CD8-positive, alpha-beta memory T cell (primary cell): ENCODE data around the gene NDOR1. TPM values are rescaled to one million over a fixed set of nuclear protein-coding genes. Genes with fewer than 3 reads are reported as not detected.
A peak's percentile ranks its signal among the peaks of the same experiment; 100 is the strongest.

Experiments used
- CTCF ChIA-PET: fragments of 350-600 bp; sonication (Branson Sonifier 250); formaldehyde crosslinking; loops from one replicate; lab custom pipeline; 2021; ENCODE audit warnings: antibody characterized with exemption; lab: Charles Lee
- POLR2A ChIA-PET: fragments of 350-600 bp; sonication (Branson Sonifier 250); formaldehyde crosslinking; loops from one replicate; lab custom pipeline; 2021; ENCODE audit warnings: antibody characterized with exemption; lab: Charles Lee
- DNase-seq, 5 donors: peaks; one replicate each; pipeline versions ENCODE4 v3.0.0 to v3.0.0-alpha.2; 2020 to 2022; ENCODE audit warnings: mixed read lengths in 1 of 5
- H3K27ac ChIP-seq: one replicate; pipeline ENCODE4 v1.7.0; 2013; ENCODE audit warnings: low read depth, mild to moderate bottlenecking, low read length, moderate library complexity
- H3K27me3 ChIP-seq: 2 replicates; pipeline ENCODE4 v1.7.0; 2013; ENCODE audit warnings: low read length, mild to moderate bottlenecking; ENCODE audit not compliant: insufficient read depth, poor library complexity, severe bottlenecking
- H3K36me3 ChIP-seq: 2 replicates; pipeline ENCODE4 v1.7.0; 2013; ENCODE audit warnings: mild to moderate bottlenecking, low read length, moderate library complexity; ENCODE audit not compliant: insufficient read depth
- H3K4me1 ChIP-seq: 2 replicates; pipeline ENCODE4 v1.7.0; 2013; ENCODE audit warnings: mild to moderate bottlenecking, low read length, moderate library complexity; ENCODE audit not compliant: insufficient read depth
- H3K4me3 ChIP-seq: 2 replicates; pipeline ENCODE4 v1.7.0; 2013; ENCODE audit warnings: mild to moderate bottlenecking, low read length
- H3K9me3 ChIP-seq: 2 replicates; pipeline ENCODE4 v1.7.0; 2013; ENCODE audit warnings: mild to moderate bottlenecking, low read length
- H3K27ac Mint-ChIP-seq, 8 donors: one replicate each; pipeline ENCODE4 v1.8.0; 2020 to 2021; ENCODE audit warnings: mixed read lengths in 8 of 8, mild to moderate bottlenecking in 6 of 8, inconsistent platforms in 3 of 8, moderate library complexity in 3 of 8
- H3K27me3 Mint-ChIP-seq, 2 donors: one replicate each; pipeline ENCODE4 v1.8.0; 2020 to 2021; ENCODE audit warnings: mixed read lengths in 2 of 2, mild to moderate bottlenecking in 1 of 2, moderate library complexity in 1 of 2
- H3K36me3 Mint-ChIP-seq, 3 donors: one replicate each; pipeline ENCODE4 v1.8.0; 2020 to 2021; ENCODE audit warnings: mixed read lengths in 3 of 3, inconsistent platforms in 1 of 3, mild to moderate bottlenecking in 1 of 3
- H3K4me1 Mint-ChIP-seq, 3 donors: one replicate each; pipeline ENCODE4 v1.8.0; 2020 to 2021; ENCODE audit warnings: mixed read lengths in 3 of 3, inconsistent platforms in 1 of 3, mild to moderate bottlenecking in 1 of 3
- H3K4me3 Mint-ChIP-seq, 7 donors: one replicate each; pipeline ENCODE4 v1.8.0; 2020 to 2021; ENCODE audit warnings: mixed read lengths in 7 of 7, mild to moderate bottlenecking in 6 of 7, moderate library complexity in 4 of 7, inconsistent platforms in 2 of 7
- H3K9me3 Mint-ChIP-seq, 5 donors: one replicate each; pipeline ENCODE4 v1.8.0; 2020 to 2022; ENCODE audit warnings: mixed read lengths in 5 of 5, mild to moderate bottlenecking in 3 of 5, moderate library complexity in 2 of 5, inconsistent platforms in 1 of 5
- polyA plus RNA-seq: library from polyadenylated mRNA; unstranded; fragments of 300-500 nt; fragmentation: Illumina TruSeq; gene quantifications from one replicate; pipeline ENCODE4 v1.2.3, GENCODE V29; 2021
- total RNA-seq, 2 experiments: library from RNA; stranded (reverse); gene quantifications; one replicate each; pipeline ENCODE4 v1.2.3, GENCODE V29; 2021

NDOR1 gene
- total and polyA plus RNA-seq, 3 experiments from 2014 or later: 9.9 to 47.4 (median 45.1) TPM

DNA sequence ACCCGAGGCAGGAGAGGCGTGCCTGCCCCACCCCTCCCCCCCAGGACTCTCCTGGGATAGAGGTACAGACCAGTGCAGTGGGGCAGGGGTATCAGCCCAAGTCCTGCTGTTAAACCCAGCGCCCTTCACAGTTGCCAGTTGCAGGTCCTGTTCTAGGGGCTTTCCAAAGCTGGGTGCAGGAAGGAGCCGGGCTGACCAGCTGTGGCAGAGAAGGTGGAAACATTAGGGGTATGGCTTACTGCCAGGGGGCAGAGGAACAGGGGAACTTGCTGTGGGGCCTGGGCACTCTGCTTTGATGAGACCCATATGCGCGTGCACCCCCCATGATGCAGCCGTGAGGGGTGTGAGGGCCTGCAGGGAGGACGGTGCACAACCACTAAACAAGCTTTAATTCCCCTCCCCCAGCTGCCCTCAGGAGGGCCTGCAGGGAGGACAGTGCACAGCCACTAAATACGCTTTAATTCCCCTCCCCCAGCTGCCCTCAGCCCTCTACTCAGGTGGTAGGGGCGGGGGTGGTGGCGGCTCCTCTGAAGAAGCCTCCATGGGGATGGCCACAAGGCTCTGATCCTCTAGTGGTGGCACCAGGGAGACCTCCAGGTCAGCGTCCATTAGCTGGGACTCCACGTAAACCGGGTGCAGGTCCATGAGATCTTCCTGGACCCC, 34.9 kb upstream of the NDOR1 start:
- Histone ChIP-seq H3K27me3 (peaks cover 27% of the 10 kb centered on the region), H3K27ac (no peak overlapping the region), H3K4me3 (no peak overlapping the region), H3K9me3 (no peaks in the 10 kb centered on the region), H3K36me3 (no peaks in the 10 kb centered on the region), H3K4me1 (no peaks in the 10 kb centered on the region)
- CTCF ChIA-PET: no interaction called here
- Mint-ChIP-seq H3K27me3 (peaks cover 10 to 18% of the 10 kb centered on the region in 2 donors), H3K36me3 (no peaks in the 10 kb centered on the region), H3K4me1 (peaks cover 0 to 11% (median 0%) of the 10 kb centered on the region in 3 donors), H3K4me3 (no peak overlapping the region), H3K27ac (no peak overlapping the region), H3K9me3 (peaks cover 0 to 1% (median 0%) of the 10 kb centered on the region in 5 donors)
- POLR2A ChIA-PET: no interaction called here
- no peak for DNase-seq

DNA sequence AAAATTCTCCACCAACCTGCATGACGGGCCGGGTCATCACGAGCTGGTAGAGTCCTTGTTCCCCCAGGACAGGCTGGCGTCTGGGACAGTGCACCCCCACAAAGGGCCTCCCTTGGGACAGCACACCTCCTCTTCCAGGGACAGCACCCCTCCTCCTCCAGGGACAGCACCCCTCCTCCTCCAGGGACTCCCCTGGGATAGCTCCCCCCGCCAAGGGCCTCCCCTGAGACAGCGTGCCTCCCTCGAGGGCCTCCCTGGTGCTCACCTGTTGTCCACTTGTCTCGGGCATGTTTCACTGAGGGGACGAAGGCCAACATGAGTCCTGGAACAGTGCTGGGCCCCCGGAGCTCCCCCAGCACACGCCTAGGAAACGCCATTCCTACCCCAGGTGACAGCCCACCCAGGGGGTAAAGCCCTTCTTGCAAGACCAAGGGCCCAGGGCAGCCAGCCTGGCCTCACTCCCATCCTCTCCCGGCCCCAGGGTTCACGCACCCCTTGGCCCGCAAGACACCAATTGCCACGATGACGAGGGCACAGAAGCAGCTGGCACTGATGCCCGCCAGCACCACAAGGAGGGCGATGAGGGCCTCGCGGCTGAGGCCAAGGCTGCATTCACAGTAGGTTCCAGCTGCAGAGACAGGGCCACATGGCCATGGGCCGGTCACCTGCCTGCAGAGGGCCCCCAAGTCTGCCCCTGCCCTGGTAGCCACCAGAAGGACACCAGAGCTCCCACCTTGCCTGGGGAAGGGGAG, 34.2 kb upstream of the NDOR1 start:
- Mint-ChIP-seq H3K4me3 (no peak overlapping the region), H3K9me3 (peaks cover 0 to 1% (median 0%) of the 10 kb centered on the region in 5 donors), H3K27me3 (peaks cover 10 to 14% of the 10 kb centered on the region in 2 donors), H3K27ac (no peak overlapping the region), H3K36me3 (no peaks in the 10 kb centered on the region), H3K4me1 (peaks cover 0 to 15% (median 0%) of the 10 kb centered on the region in 3 donors)
- Histone ChIP-seq H3K4me3 (no peak overlapping the region), H3K36me3 (no peaks in the 10 kb centered on the region), H3K9me3 (no peaks in the 10 kb centered on the region), H3K4me1 (no peaks in the 10 kb centered on the region), H3K27me3 (peaks cover 21% of the 10 kb centered on the region), H3K27ac (no peak overlapping the region)
- no peak for DNase-seq
- ChIA-PET POLR2A (no interaction called here), CTCF (no interaction called here)

GRCh38 chr9:137172901-137173795, 32.4 kb upstream of the NDOR1 start:
- peaks cover 14% of the 10 kb centered on the region for H3K27me3 ChIP-seq
- H3K36me3 Mint-ChIP-seq: peaks cover 0 to 13% (median 0%) of the 10 kb centered on the region in 3 donors
- no peak overlapping the region for H3K4me3 ChIP-seq
- H3K9me3 Mint-ChIP-seq: peaks cover 0 to 1% (median 0%) of the 10 kb centered on the region in 5 donors
- H3K27ac ChIP-seq: no peak overlapping the region
- H3K4me3 Mint-ChIP-seq: peak overlapping the region in 1 of 7 donors; percentile 27
- H3K27ac Mint-ChIP-seq: no peak overlapping the region
- ChIA-PET CTCF (no interaction called here), POLR2A (no interaction called here)
- H3K36me3 ChIP-seq: no peaks in the 10 kb centered on the region
- peaks cover 4 to 9% of the 10 kb centered on the region in 2 donors for H3K27me3 Mint-ChIP-seq
- H3K4me1 Mint-ChIP-seq: peaks cover 0 to 14% (median 0%) of the 10 kb centered on the region in 3 donors
- no peaks in the 10 kb centered on the region for H3K9me3 ChIP-seq
- no peaks in the 10 kb centered on the region for H3K4me1 ChIP-seq
- DNase-seq: no peak

- no peaks in the 10 kb centered on the region for H3K9me3 Mint-ChIP-seq
- POLR2A ChIA-PET: no interaction called here
- DNase-seq: no peak
These were observed 31.5 kb upstream of the NDOR1 start for GRCh38 chr9:137173796-137174664.

DNA sequence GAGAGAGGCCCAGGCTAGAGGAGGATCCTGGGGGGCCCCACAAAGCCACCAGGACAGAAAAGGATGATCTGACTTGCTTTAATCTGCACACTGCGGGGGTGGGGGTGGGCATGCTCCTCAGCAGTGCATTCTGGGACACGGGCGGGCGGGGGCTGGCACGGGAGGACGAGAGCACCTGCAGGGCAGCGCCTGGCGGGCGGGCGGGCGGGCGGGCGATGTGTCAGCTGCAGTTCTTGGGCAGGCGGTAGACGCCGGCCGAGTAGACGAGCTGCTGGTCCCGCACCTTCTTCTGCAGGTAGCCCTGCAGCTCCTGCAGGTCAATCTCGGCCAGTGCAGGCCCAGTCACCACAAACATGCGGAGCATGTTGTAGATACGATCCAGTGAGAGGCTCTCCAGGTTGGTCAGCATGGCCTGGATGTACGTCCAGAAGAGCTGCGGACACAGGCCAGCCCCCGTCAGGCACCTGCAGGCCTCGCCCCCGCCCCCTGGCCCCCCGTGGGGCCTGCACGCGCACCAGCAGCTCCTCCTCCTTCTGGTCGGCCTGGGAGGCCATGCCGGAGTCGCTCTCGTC, 30.7 kb upstream of the NDOR1 start:
- H3K9me3 Mint-ChIP-seq: no peaks in the 10 kb centered on the region
- peaks cover 3 to 4% of the 10 kb centered on the region in 2 donors for H3K27me3 Mint-ChIP-seq
- H3K27me3 ChIP-seq: peaks cover 9% of the 10 kb centered on the region
- no peak overlapping the region for H3K4me3 Mint-ChIP-seq
- H3K4me3 ChIP-seq: no peak overlapping the region
- no peaks in the 10 kb centered on the region for H3K36me3 ChIP-seq
- DNase-seq: no peak
- H3K27ac Mint-ChIP-seq: no peak overlapping the region
- ChIA-PET POLR2A (no interaction called here), CTCF (interaction anchor here (1.0 to 1.4 kb wide), 3 partner anchors 11 to 28 kb away, joined by 3 read pairs; no protein-coding TSS in a partner anchor)
- peaks cover 0 to 11% (median 0%) of the 10 kb centered on the region in 3 donors for H3K4me1 Mint-ChIP-seq
- no peak overlapping the region for H3K27ac ChIP-seq
- H3K36me3 Mint-ChIP-seq: peaks cover 0 to 24% (median 0%) of the 10 kb centered on the region in 3 donors
- no peaks in the 10 kb centered on the region for H3K4me1 ChIP-seq
- H3K9me3 ChIP-seq: no peaks in the 10 kb centered on the region

More at GRCh38 chr9:137173796-137174664, 31.5 kb upstream of the NDOR1 start:
- Mint-ChIP-seq H3K4me1 (peaks cover 0 to 11% (median 0%) of the 10 kb centered on the region in 3 donors), H3K36me3 (peaks cover 0 to 17% (median 0%) of the 10 kb centered on the region in 3 donors), H3K27ac (no peak overlapping the region), H3K4me3 (no peak overlapping the region), H3K27me3 (peaks cover 3 to 4% of the 10 kb centered on the region in 2 donors)
- H3K4me1 ChIP-seq: no peaks in the 10 kb centered on the region
- H3K27ac ChIP-seq: no peak overlapping the region
- no peak overlapping the region for H3K4me3 ChIP-seq
- H3K9me3 ChIP-seq: no peaks in the 10 kb centered on the region
- H3K27me3 ChIP-seq: peaks cover 14% of the 10 kb centered on the region
- CTCF ChIA-PET: interaction anchor here (1.0 to 1.4 kb wide), 3 partner anchors 10 to 28 kb away, joined by 3 read pairs; no protein-coding TSS in a partner anchor
- no peaks in the 10 kb centered on the region for H3K36me3 ChIP-seq

DNA sequence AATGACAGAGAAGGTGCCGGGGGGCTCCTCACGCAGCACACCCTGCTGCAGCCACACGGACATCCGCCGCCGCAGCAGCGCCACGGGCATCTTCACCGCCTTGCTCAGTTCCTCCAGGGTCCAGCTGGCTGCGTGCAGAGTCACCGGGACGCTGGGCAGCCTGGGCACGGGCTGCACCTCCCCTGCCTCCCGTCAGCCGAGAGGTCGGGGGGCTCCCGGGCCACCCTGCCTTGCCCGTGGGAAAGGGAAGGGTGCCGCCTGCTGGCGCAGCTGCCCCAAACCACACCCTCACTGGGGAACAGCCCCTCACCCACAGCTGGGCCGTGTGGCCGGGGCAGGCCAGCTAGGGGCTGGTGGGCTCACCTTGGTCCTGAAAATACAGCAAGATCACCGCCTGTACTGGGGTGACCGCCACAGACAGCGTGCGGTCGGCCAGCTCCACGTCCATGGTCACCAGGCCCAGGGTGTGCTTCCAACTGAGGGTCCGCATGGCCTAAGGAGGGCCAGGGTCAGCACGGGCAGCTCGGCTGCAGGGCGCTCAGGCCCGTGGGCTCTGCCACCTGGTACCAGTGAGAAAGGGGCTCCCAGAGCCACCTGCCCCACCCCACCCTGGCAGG, 30.0 kb upstream of the NDOR1 start:
- Mint-ChIP-seq H3K27ac (no peak overlapping the region), H3K4me1 (peaks cover 0 to 11% (median 0%) of the 10 kb centered on the region in 3 donors), H3K27me3 (peaks cover 2 to 3% of the 10 kb centered on the region in 2 donors), H3K9me3 (no peaks in the 10 kb centered on the region), H3K36me3 (peaks cover 0 to 28% (median 0%) of the 10 kb centered on the region in 3 donors), H3K4me3 (no peak overlapping the region)
- Histone ChIP-seq H3K4me1 (no peaks in the 10 kb centered on the region), H3K9me3 (no peaks in the 10 kb centered on the region), H3K27me3 (peaks cover 3% of the 10 kb centered on the region), H3K27ac (no peak overlapping the region), H3K36me3 (no peaks in the 10 kb centered on the region), H3K4me3 (no peak overlapping the region)
- DNase-seq: no peak
- ChIA-PET CTCF (interaction anchor here (0.8 to 1.4 kb wide), 3 partner anchors 26 to 129 kb away, joined by 3 read pairs; no protein-coding TSS in a partner anchor), POLR2A (no interaction called here)
